K562 (cell line): Measurements from ENCODE around the gene ZC3H15. TPM values are rescaled to one million over a fixed set of nuclear protein-coding genes. Genes with fewer than 3 reads are reported as not detected.
A peak's percentile ranks its signal among the peaks of the same experiment; 100 is the strongest.

Experiments used
- ATAC-seq: fragments of 200-7000 bp; cut with Tn5 transposase; 3 replicates; pipeline ENCODE4 v1.9.1; 2020; ENCODE audit warnings: moderate library complexity
- BruUV-seq: library from RNA; stranded (reverse); fragments of 400-500 nt; replicated peaks from 2 replicates; lab custom pipeline; 2021; lab: Mats Ljungman, UMichigan
- CTCF ChIA-PET: fragments of 300-600 bp; formaldehyde crosslinking; extraction: SDS; loops from one replicate; lab custom pipeline; 2021; ENCODE audit warnings: low intra/inter-chr PET ratio; lab: Yijun Ruan, JAX
- POLR2A ChIA-PET: fragments of 300-600, 350-650 bp; sonication (Branson Sonifier 250); formaldehyde crosslinking; extraction: SDS; loops from one replicate; lab custom pipeline; 2021; ENCODE audit warnings: antibody characterized with exemption, inconsistent platforms; lab: Yijun Ruan, JAX
- DNase-seq, 4 experiments: peaks; one replicate each; pipeline versions ENCODE4 v3.0.0 to v3.0.0-alpha.2; 2011 to 2018; ENCODE audit warnings: low spot score in 3 of 4, mixed read lengths in 3 of 4; ENCODE audit errors: extremely low read depth in 1 of 4
- FAIRE-seq: peaks from 2 replicates; lab custom pipeline; 2011; peaks lifted over from hg19 to GRCh38; lab: Jason Lieb, UNC
- H2AFZ ChIP-seq: 2 replicates; pipeline ENCODE4 v1.6.0; 2011; ENCODE audit warnings: low read depth, low read length, control low read depth, inconsistent platforms
- H3K27ac ChIP-seq: fragments of 200-600 bp; 3 replicates; pipeline ENCODE4 v1.8.0; 2011; ENCODE audit warnings: low read depth, mild to moderate bottlenecking, control low read depth, inconsistent platforms, low read length, moderate library complexity, mixed read lengths; ENCODE audit errors: extremely low read depth
- H3K27me3 ChIP-seq, 2 experiments: fragments of 300-600 bp in 1 of 2; 2 replicates in 1 of 2; 3 replicates in 1 of 2; pipeline versions ENCODE4 v1.6.0 to v1.8.0; 2011; ENCODE audit warnings: inconsistent platforms in 2 of 2, low read length in 2 of 2, mild to moderate bottlenecking in 1 of 2, mixed read lengths in 1 of 2, moderate library complexity in 1 of 2; ENCODE audit not compliant: control insufficient read depth in 2 of 2, insufficient read depth in 2 of 2
- H3K36me3 ChIP-seq: fragments of 300-600 bp; 3 replicates; pipeline ENCODE4 v1.8.0; 2011; ENCODE audit warnings: mild to moderate bottlenecking, low read length, inconsistent platforms; ENCODE audit not compliant: control insufficient read depth, insufficient read depth
- H3K4me1 ChIP-seq, 2 experiments: fragments of 200-600 bp in 1 of 2; replicated peaks in 1 of 2; 2 replicates in 1 of 2; 3 replicates in 1 of 2; pipeline versions ENCODE4 v1.5.1 to v1.8.0; 2011; ENCODE audit warnings: inconsistent platforms in 2 of 2, low read length in 2 of 2, mild to moderate bottlenecking in 1 of 2, mixed read lengths in 1 of 2, moderate library complexity in 1 of 2; ENCODE audit not compliant: control insufficient read depth in 2 of 2, insufficient read depth in 2 of 2
- H3K4me2 ChIP-seq: 2 replicates; pipeline ENCODE4 v1.6.1; 2011; ENCODE audit warnings: low read length, control low read depth, inconsistent platforms, mixed read lengths; ENCODE audit not compliant: insufficient read depth
- H3K4me3 ChIP-seq: fragments of 200-600 bp; sonication (generic), shearing (Covaris generic); 2 replicates; pipeline ENCODE4 v1.5.1; 2016; ENCODE audit warnings: control low read depth, inconsistent platforms
- H3K79me2 ChIP-seq: fragments of 200-600 bp; 3 replicates; pipeline ENCODE4 v1.8.0; 2011; ENCODE audit warnings: low read length, inconsistent platforms; ENCODE audit not compliant: control insufficient read depth, insufficient read depth
- H3K9ac ChIP-seq, 2 experiments: 2 replicates each; pipeline versions ENCODE4 v1.6.0 to v1.6.1; 2011; ENCODE audit warnings: low read depth in 2 of 2, low read length in 2 of 2, control low read depth in 1 of 2, inconsistent platforms in 1 of 2, mild to moderate bottlenecking in 1 of 2, mixed read lengths in 1 of 2; ENCODE audit not compliant: insufficient read depth in 1 of 2
- H3K9me1 ChIP-seq: one replicate; pipeline ENCODE4 v1.6.0; 2011; ENCODE audit warnings: inconsistent platforms, mild to moderate bottlenecking, low read length, moderate library complexity; ENCODE audit not compliant: control insufficient read depth, insufficient read depth
- H3K9me3 ChIP-seq: replicated peaks from 2 replicates; pipeline ENCODE4 v1.5.1; 2011; ENCODE audit warnings: low read depth, low read length, inconsistent platforms; ENCODE audit not compliant: control insufficient read depth, insufficient read depth
- H4K20me1 ChIP-seq: replicated peaks from 2 replicates; pipeline ENCODE4 v1.6.1; 2011; ENCODE audit warnings: low read length, inconsistent platforms, mixed read lengths; ENCODE audit not compliant: control insufficient read depth, insufficient read depth
- BHLHE40 ChIP-seq: IDR thresholded peaks from 2 replicates; pipeline ENCODE4 v1.6.1; 2011; ENCODE audit warnings: low read length, improper control_type of control experiment
- BRF1 ChIP-seq: IDR thresholded peaks from 3 replicates; pipeline ENCODE4 v1.6.1; 2011; ENCODE audit warnings: borderline replicate concordance, mild to moderate bottlenecking; ENCODE audit not compliant: insufficient read length; ENCODE audit errors: extremely low read depth
- CTCF ChIP-seq, 3 experiments: IDR thresholded peaks in 2 of 3; conservative IDR thresholded peaks in 1 of 3; 2 replicates each; pipeline ENCODE4 v1.5.1; 2011 to 2012; ENCODE audit warnings: low read length in 3 of 3, mild to moderate bottlenecking in 3 of 3, control low read depth in 2 of 3, improper control_type of control experiment in 1 of 3, inconsistent platforms in 1 of 3, low read depth in 1 of 3, mixed read lengths in 1 of 3, moderate library complexity in 1 of 3; ENCODE audit not compliant: insufficient read depth in 2 of 3
- FOXK2 ChIP-seq, 2 experiments: fragments of 450-650 bp; IDR thresholded peaks in 1 of 2; conservative IDR thresholded peaks in 1 of 2; 2 replicates each; pipeline ENCODE4 v1.6.1; 2016; ENCODE audit warnings: low read depth in 2 of 2, mild to moderate bottlenecking in 1 of 2
- HBP1 ChIP-seq: fragments of 450-650 bp; formaldehyde crosslinking; IDR thresholded peaks from 2 replicates; pipeline ENCODE4 v1.4.0; 2022; ENCODE audit warnings: missing genetic modification characterization
- HDAC1 ChIP-seq, 2 experiments: fragments of 450-650 bp; IDR thresholded peaks; 2 replicates each; pipeline ENCODE4 v1.6.1; 2016 to 2017; ENCODE audit warnings: inconsistent platforms in 1 of 2, mild to moderate bottlenecking in 1 of 2, moderate library complexity in 1 of 2
- JUNB ChIP-seq: fragments of 450-650 bp; formaldehyde crosslinking; conservative IDR thresholded peaks from 2 replicates; pipeline ENCODE4 v1.4.0; 2020; ENCODE audit warnings: mild to moderate bottlenecking
- MTF1 ChIP-seq: fragments of 250-450 bp; sonication (Bioruptor Pico); IDR thresholded peaks from 2 replicates; pipeline ENCODE4 v1.9.0; 2021; ENCODE audit warnings: moderate library complexity, mild to moderate bottlenecking, inconsistent platforms, borderline replicate concordance
- PRMT5 ChIP-seq: sonication (generic); formaldehyde crosslinking; IDR thresholded peaks from 2 replicates; pipeline ENCODE4 v1.5.0; 2020; ENCODE audit warnings: missing genetic modification reagents
- PYGO2 ChIP-seq: fragments of 450-650 bp; IDR thresholded peaks from 2 replicates; pipeline ENCODE4 v1.6.1; 2016; ENCODE audit warnings: mild to moderate bottlenecking, missing genetic modification characterization, moderate library complexity, missing compliant biosample characterization
- SIRT6 ChIP-seq: IDR thresholded peaks from one replicate; pipeline ENCODE4 v1.6.1; 2012; ENCODE audit warnings: low read depth, mild to moderate bottlenecking, control low read depth, inconsistent platforms, low read length, moderate library complexity
- XRCC4 ChIP-seq: IDR thresholded peaks from one replicate; pipeline ENCODE4 v1.6.1; 2011; ENCODE audit not compliant: insufficient read depth, insufficient read length; ENCODE audit errors: extremely low read depth
- ZNF324 ChIP-seq: fragments of 250-450 bp; sonication (Bioruptor Pico); IDR thresholded peaks from 2 replicates; pipeline ENCODE4 v1.4.0; 2020; ENCODE audit warnings: mild to moderate bottlenecking
- ZNF354B ChIP-seq: fragments of 250-450 bp; sonication (Bioruptor Pico); IDR thresholded peaks from 2 replicates; pipeline ENCODE4 v1.4.0; 2020
- ZNF696 ChIP-seq: fragments of 250-450 bp; sonication (Bioruptor Pico); conservative IDR thresholded peaks from 2 replicates; pipeline ENCODE4 v1.4.0; 2020; ENCODE audit warnings: mild to moderate bottlenecking, moderate library complexity
- ZNF780A ChIP-seq: fragments of 250-450 bp; sonication (Bioruptor Pico); IDR thresholded peaks from 2 replicates; pipeline ENCODE4 v1.5.0; 2021; ENCODE audit warnings: mild to moderate bottlenecking
- WGBS: fragments of 100-300 bp; shearing (Covaris generic); methylation state at CpG from one replicate; pipeline ENCODE4 v1.1.6; 2016; ENCODE audit warnings: low coverage, mixed read lengths; ENCODE audit not compliant: insufficient coverage; ENCODE audit errors: missing lambda C conversion rate; 5-methylcytosine and 5-hydroxymethylcytosine counted together
- in situ Hi-C: fragments of 300-500 bp; cut with MboI; formaldehyde crosslinking; loops from 4 replicates; pipeline ENCODE4 v1.15.0; 2018; ENCODE audit warnings: inconsistent platforms, mixed read lengths
- intact Hi-C: fragments of 100-400 bp; cut with micrococcal nuclease; formaldehyde crosslinking; loops from 2 replicates; pipeline ENCODE4 v1.14.2; 2022
- polyA plus RNA-seq, 8 experiments: library from polyadenylated mRNA; depleted of rRNA in 4 of 8; stranded (reverse) in 5 of 8; unstranded in 3 of 8; fragments of >200 nt; fragmentation: Nextera tagmentation in 2 of 8; fragmentation: Illumina TruSeq in 1 of 8; extraction: Ambion mirVana in 2 of 8; extraction: Trizol in 1 of 8; gene quantifications; 2 replicates each; pipeline versions ENCODE4 v1.2.1 to v1.2.3, GENCODE V29; 2011 to 2014; ENCODE audit warnings: inconsistent platforms in 1 of 8, missing spikeins in 1 of 8
- total RNA-seq, 7 experiments: library from RNA; depleted of rRNA in 6 of 7; stranded (reverse); fragments of >200 nt in 6 of 7; fragmentation: Illumina TruSeq in 2 of 7; extraction: Trizol in 2 of 7; gene quantifications; 2 replicates each; pipeline versions ENCODE4 v1.2.1 to v1.2.3, GENCODE V29; 2011 to 2021; ENCODE audit warnings: low replicate concordance in 1 of 7
- TF ChIP-seq, protein P1 (sequence below): fragments of 450-650 bp; formaldehyde crosslinking; IDR thresholded peaks from 2 replicates; pipeline ENCODE4 v1.4.0; 2020; ENCODE audit warnings: mild to moderate bottlenecking, moderate library complexity
- TF ChIP-seq, protein P2 (sequence below): sonication (generic); formaldehyde crosslinking; IDR thresholded peaks from 2 replicates; pipeline ENCODE4 v1.5.0; 2020; ENCODE audit warnings: missing genetic modification reagents

Gene ZC3H15
- total and polyA plus RNA-seq, 9 of the 15 experiments (the other 6 are each of a cell fraction or from before 2014, with no cell fraction given), result 132 to 286 (median 189) TPM

DNA sequence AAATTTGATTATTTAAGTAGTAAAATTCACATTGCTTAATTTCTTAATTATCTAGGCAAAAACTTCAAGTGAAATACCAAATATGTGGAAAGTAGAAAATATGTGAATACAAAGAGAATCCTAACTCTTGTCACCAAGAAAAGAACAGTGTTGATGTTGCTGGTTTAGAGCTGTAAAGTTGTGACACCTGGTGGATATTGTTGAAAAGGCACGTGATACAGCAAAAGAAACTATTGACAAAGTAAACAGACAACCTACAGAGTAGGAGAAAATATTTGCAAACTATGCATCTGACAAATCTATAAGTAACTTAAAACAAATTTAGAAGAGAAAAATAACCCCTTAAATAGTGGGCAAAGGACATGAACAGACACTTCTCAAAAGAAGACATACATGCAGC is 25.6 kb upstream of the ZC3H15 start:
- H3K4me1 ChIP-seq, result no peaks in the 10 kb centered on the region
- H2AFZ ChIP-seq, result no peak overlapping the region
- ChIA-PET POLR2A (interaction anchor here (0.8 to 1.2 kb wide), 2 partner anchors 11 to 19 kb away, joined by 3 read pairs; no protein-coding TSS in a partner anchor), CTCF (no interaction called here)
- no peak overlapping the region for H3K9ac ChIP-seq
- DNase-seq, result peak in 1 of 4 experiments; percentile 23
- ATAC-seq, result peak; percentile 78
- H3K36me3 ChIP-seq, result no peaks in the 10 kb centered on the region
- FAIRE-seq, result no peak
- H3K9me1 ChIP-seq, result no peaks in the 10 kb centered on the region
- H3K27me3 ChIP-seq, result no peaks in the 10 kb centered on the region
- intact Hi-C loops, result loop anchor here (10.0 kb wide), 1 partner anchor 206 kb away; no protein-coding TSS in a partner anchor
- H3K27ac ChIP-seq, result no peak overlapping the region
- H3K79me2 ChIP-seq, result no peaks in the 10 kb centered on the region
- H3K9me3 ChIP-seq, result no peaks in the 10 kb centered on the region
- in situ Hi-C loops, result no loop called here
- BruUV-seq, result no TSS peak
- no peak overlapping the region for H3K4me2 ChIP-seq
- H4K20me1 ChIP-seq, result no peaks in the 10 kb centered on the region
- H3K4me3 ChIP-seq, result no peak overlapping the region
- 0% methylated on average over 1 of the region's 1 CpG for WGBS
- TF ChIP-seq ZNF324 (no peak), SIRT6 (no peak), PRMT5 (CRISPR knock-in tag) (no peak), JUNB (CRISPR knock-in tag) (no peak), ZNF696 (CRISPR knock-in tag) (no peak), XRCC4 (no peak), MTF1 (no peak), PYGO2 (tag) (no peak), ZNF354B (no peak), HBP1 (no peak), BHLHE40 (peak; percentile 42; the same call in 1 of the 2 replicates), FOXK2 (conservative IDR thresholded peaks at IDR 0.05 in 1 of 2, IDR thresholded peaks at IDR 0.05 in 1 of 2; ENCODE audit: low read depth in 2 of 2) (0 out of 4 replicates have a peak, but pooled peaks have one; percentile 19 to 35), HDAC1 (IDR thresholded peaks at IDR 0.05) (no peak), BRF1 (no peak), CTCF (IDR thresholded peaks at IDR 0.05 in 2 of 3, conservative IDR thresholded peaks at IDR 0.05 in 1 of 3; ENCODE audit: insufficient read depth in 2 of 3, low read depth in 1 of 3, low read length in 3 of 3) (peak; percentile 30 to 44 (median 43); a peak in 4 of 6 replicates), ZNF780A (CRISPR knock-in tag) (no peak)
- TF ChIP-seq, protein P1, sequence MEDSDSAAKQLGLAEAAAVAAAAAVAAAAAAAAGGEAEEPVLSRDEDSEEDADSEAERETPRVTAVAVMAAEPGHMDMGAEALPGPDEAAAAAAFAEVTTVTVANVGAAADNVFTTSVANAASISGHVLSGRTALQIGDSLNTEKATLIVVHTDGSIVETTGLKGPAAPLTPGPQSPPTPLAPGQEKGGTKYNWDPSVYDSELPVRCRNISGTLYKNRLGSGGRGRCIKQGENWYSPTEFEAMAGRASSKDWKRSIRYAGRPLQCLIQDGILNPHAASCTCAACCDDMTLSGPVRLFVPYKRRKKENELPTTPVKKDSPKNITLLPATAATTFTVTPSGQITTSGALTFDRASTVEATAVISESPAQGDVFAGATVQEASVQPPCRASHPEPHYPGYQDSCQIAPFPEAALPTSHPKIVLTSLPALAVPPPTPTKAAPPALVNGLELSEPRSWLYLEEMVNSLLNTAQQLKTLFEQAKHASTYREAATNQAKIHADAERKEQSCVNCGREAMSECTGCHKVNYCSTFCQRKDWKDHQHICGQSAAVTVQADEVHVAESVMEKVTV (CRISPR knock-in tag), result peak; percentile 47; the same call in 1 of the 2 replicates
- TF ChIP-seq, protein P2, sequence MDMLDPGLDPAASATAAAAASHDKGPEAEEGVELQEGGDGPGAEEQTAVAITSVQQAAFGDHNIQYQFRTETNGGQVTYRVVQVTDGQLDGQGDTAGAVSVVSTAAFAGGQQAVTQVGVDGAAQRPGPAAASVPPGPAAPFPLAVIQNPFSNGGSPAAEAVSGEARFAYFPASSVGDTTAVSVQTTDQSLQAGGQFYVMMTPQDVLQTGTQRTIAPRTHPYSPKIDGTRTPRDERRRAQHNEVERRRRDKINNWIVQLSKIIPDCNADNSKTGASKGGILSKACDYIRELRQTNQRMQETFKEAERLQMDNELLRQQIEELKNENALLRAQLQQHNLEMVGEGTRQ (CRISPR knock-in tag), result 0 out of 2 replicates have a peak, but pooled peaks have one; percentile 29
